ENCODE data around the gene STK11. TPM values are rescaled to one million over a fixed set of nuclear protein-coding genes. Genes with fewer than 3 reads are reported as not detected.

STK11 gene
- total RNA-seq, 2 donors from 2014 or later: 49.0 to 68.6 TPM

- peaks cover 54% of the 10 kb centered on the region for H3K4me1 ChIP-seq
- peaks cover 7 to 22% of the 10 kb centered on the region in 2 donors for H3K36me3 ChIP-seq (replicated peaks in 1 of 2; ENCODE audit: insufficient read depth in 1 of 2, low read depth in 2 of 2)
- ATAC-seq (no peak), DNase-seq (peak in 2 of 4 donors; percentile 47 to 53)
- 12 to 13% methylated on average over 26 to 33 of the region's 43 CpGs for WGBS, 2 donors
- TF ChIP-seq POLR2A (IDR thresholded peaks at IDR 0.05) (peak in 2 of 3 donors; percentile 42 to 56), CTCF (IDR thresholded peaks at IDR 0.05) (no peak)
- H3K27ac ChIP-seq: peak overlapping the region; percentile 86 to 100 (median 98)
- intact Hi-C loops (cut with DNase I): no loop called here
- H3K9me3 ChIP-seq: no peaks in the 10 kb centered on the region
- H3K4me3 ChIP-seq: peak overlapping the region; percentile 43 to 72
- no peaks in the 10 kb centered on the region for H3K27me3 ChIP-seq
Measured at GRCh38 chr19:1275976-1276627, 70.5 kb downstream of the STK11 start.

DNA sequence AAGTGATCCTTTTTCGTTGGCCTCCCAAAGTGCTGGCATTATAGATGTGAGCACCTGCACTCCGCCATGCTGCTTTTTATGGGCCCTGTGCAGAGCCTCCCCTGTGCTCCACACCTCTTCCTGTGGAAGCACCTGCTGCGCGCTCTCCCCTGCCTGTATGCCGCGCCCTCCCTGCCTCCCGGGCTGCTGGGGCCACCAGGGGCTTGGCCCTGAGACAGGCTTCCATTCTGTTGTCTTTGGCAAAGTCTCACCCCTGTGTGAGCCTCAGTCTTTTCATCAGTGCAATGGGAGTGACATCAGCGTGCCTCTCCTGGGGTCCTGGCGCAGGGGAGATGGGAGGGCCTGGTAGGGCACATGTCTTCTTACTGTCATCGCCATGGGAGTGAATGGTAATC is 71.0 kb downstream of the STK11 start:
- 64 to 71% methylated on average over 9 to 10 of the region's 10 CpGs for WGBS, 2 donors
- H3K4me3 ChIP-seq: no peak overlapping the region
- TF ChIP-seq CTCF (IDR thresholded peaks at IDR 0.05): no peak
- TF ChIP-seq POLR2A (IDR thresholded peaks at IDR 0.05): no peak
- peaks cover 49% of the 10 kb centered on the region for H3K4me1 ChIP-seq
- intact Hi-C loops (cut with DNase I): no loop called here
- ATAC-seq (no peak), DNase-seq (no peak)
- no peaks in the 10 kb centered on the region for H3K27me3 ChIP-seq
- peak overlapping the region in 2 of 4 donors; percentile 86 to 99 for H3K27ac ChIP-seq
- peaks cover 7 to 22% of the 10 kb centered on the region in 2 donors for H3K36me3 ChIP-seq (replicated peaks in 1 of 2; ENCODE audit: insufficient read depth in 1 of 2, low read depth in 2 of 2)
- H3K9me3 ChIP-seq: no peaks in the 10 kb centered on the region

- Histone ChIP-seq H3K4me1 (peaks cover 45% of the 10 kb centered on the region), H3K4me3 (no peak overlapping the region), H3K9me3 (no peaks in the 10 kb centered on the region), H3K27ac (no peak overlapping the region), H3K27me3 (no peaks in the 10 kb centered on the region), H3K36me3 (replicated peaks in 1 of 2; ENCODE audit: insufficient read depth in 1 of 2, low read depth in 2 of 2) (peaks cover 7 to 22% of the 10 kb centered on the region in 2 donors)
- WGBS, 2 donors: 91 to 96% methylated on average over 14 to 15 of the region's 15 CpGs
- DNase-seq (no peak), ATAC-seq (no peak)
- intact Hi-C loops (cut with DNase I): no loop called here
- no peak for TF ChIP-seq POLR2A (IDR thresholded peaks at IDR 0.05)
- TF ChIP-seq CTCF (IDR thresholded peaks at IDR 0.05): no peak
Measured at GRCh38 chr19:1277061-1277460, 71.5 kb downstream of the STK11 start.

Other genes starting within 250 kb of the STK11 start
- gene WDR18, start 221.4 kb upstream of the STK11 start, total RNA-seq: 10 to 100 TPM; 15.3 to 53.1 TPM
- gene GRIN3B, start 205.4 kb upstream of the STK11 start, total RNA-seq: under 1 TPM in 1 of 2 donors, not detected in 1; 0.26 TPM
- gene TMEM259, start 184.7 kb upstream of the STK11 start, total RNA-seq: 100 to 1,000 TPM; 142 to 306 TPM
- gene RNU6-2, start 184.3 kb upstream of the STK11 start, total RNA-seq: not detected
- 10 to 100 TPM; 30.7 to 42.5 TPM for gene CNN2, start 179.2 kb upstream of the STK11 start, total RNA-seq
- 10 to 100 TPM; 33.7 to 87.3 TPM for gene ABCA7, start 165.7 kb upstream of the STK11 start, total RNA-seq
- 10 to 100 TPM; 13.2 to 23.4 TPM for gene ARHGAP45, start 138.6 kb upstream of the STK11 start, total RNA-seq
- gene POLR2E, start 110.4 kb upstream of the STK11 start, total RNA-seq: 10 to 100 TPM; 24.9 to 78.1 TPM
- gene GPX4, start 101.8 kb upstream of the STK11 start, total RNA-seq: 100 to 1,000 TPM; 152 to 157 TPM
- gene SBNO2, start 31.5 kb upstream of the STK11 start, total RNA-seq: 10 to 100 TPM; 14.0 to 30.7 TPM
- gene CBARP, start 32.2 kb downstream of the STK11 start, total RNA-seq: under 1 TPM; 0.33 to 0.78 TPM
- 100 to 1,000 TPM; 156 to 157 TPM for gene ATP5F1D, start 36.0 kb downstream of the STK11 start, total RNA-seq
- gene MIDN, start 42.8 kb downstream of the STK11 start, total RNA-seq: 10 to 100 TPM; 36.3 to 43.5 TPM
- gene CIRBP, start 63.6 kb downstream of the STK11 start, total RNA-seq: 100 to 1,000 TPM; 582 to 630 TPM
- gene FAM174C, start 69.8 kb downstream of the STK11 start, total RNA-seq: 10 to 100 TPM; 48.0 to 63.9 TPM
- not detected for gene EFNA2, start 80.1 kb downstream of the STK11 start, total RNA-seq
- gene NDUFS7, start 178.1 kb downstream of the STK11 start, total RNA-seq: 10 to 100 TPM; 59.9 to 87.7 TPM
- gene GAMT, start 195.8 kb downstream of the STK11 start, total RNA-seq: 100 to 1,000 TPM in 1 of 2 donors, 10 to 100 TPM in 1; 70.2 to 129 TPM
- gene DAZAP1, start 201.8 kb downstream of the STK11 start, total RNA-seq: 10 to 100 TPM; 25.4 to 63.3 TPM
- gene RPS15, start 232.6 kb downstream of the STK11 start, total RNA-seq: 1,000 to 10,000 TPM; 2,008 to 2,166 TPM
- under 1 TPM in 1 of 2 donors, not detected in 1; 0.26 TPM for gene APC2, start 244.3 kb downstream of the STK11 start, total RNA-seq

All from body of pancreas (tissue), 4 donors.